ENCODE results near the gene ANKRD2.

DNA sequence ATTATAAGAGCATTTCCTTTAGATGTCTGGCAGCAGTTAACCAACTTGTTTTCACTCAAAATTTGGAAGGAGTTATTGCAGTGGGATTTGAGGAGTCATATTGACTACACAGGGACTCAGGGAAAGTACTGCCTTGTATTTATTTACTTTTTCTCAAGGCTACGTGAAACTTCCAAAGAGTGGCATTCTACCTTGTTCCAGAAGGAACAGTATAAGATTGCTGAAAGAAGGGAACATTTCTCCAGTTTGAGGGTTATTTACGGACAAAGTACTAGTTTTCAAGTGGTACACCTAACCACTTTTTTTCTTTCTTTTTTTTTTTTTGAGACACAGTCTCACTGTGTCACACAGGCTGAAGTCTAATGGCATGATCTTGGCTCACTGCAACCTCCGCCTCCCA lies 55.6 kb downstream of the ANKRD2 start:
- TF ChIP-seq TAF1 (IDR thresholded peaks at IDR 0.05; ENCODE audit: low read depth): no peak
- TF ChIP-seq YY1 (IDR thresholded peaks at IDR 0.05; ENCODE audit: low read depth): no peak
- no peak for TF ChIP-seq RAD21 (IDR thresholded peaks at IDR 0.05; ENCODE audit: low read depth)
- TF ChIP-seq TEAD4 (IDR thresholded peaks at IDR 0.05): no peak
- TF ChIP-seq EP300 (IDR thresholded peaks at IDR 0.05; ENCODE audit: borderline replicate concordance): no peak
- TF ChIP-seq, protein P1, sequence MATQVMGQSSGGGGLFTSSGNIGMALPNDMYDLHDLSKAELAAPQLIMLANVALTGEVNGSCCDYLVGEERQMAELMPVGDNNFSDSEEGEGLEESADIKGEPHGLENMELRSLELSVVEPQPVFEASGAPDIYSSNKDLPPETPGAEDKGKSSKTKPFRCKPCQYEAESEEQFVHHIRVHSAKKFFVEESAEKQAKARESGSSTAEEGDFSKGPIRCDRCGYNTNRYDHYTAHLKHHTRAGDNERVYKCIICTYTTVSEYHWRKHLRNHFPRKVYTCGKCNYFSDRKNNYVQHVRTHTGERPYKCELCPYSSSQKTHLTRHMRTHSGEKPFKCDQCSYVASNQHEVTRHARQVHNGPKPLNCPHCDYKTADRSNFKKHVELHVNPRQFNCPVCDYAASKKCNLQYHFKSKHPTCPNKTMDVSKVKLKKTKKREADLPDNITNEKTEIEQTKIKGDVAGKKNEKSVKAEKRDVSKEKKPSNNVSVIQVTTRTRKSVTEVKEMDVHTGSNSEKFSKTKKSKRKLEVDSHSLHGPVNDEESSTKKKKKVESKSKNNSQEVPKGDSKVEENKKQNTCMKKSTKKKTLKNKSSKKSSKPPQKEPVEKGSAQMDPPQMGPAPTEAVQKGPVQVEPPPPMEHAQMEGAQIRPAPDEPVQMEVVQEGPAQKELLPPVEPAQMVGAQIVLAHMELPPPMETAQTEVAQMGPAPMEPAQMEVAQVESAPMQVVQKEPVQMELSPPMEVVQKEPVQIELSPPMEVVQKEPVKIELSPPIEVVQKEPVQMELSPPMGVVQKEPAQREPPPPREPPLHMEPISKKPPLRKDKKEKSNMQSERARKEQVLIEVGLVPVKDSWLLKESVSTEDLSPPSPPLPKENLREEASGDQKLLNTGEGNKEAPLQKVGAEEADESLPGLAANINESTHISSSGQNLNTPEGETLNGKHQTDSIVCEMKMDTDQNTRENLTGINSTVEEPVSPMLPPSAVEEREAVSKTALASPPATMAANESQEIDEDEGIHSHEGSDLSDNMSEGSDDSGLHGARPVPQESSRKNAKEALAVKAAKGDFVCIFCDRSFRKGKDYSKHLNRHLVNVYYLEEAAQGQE (IDR thresholded peaks at IDR 0.05; ENCODE audit: low read depth): no peak
- TF ChIP-seq, protein P2, sequence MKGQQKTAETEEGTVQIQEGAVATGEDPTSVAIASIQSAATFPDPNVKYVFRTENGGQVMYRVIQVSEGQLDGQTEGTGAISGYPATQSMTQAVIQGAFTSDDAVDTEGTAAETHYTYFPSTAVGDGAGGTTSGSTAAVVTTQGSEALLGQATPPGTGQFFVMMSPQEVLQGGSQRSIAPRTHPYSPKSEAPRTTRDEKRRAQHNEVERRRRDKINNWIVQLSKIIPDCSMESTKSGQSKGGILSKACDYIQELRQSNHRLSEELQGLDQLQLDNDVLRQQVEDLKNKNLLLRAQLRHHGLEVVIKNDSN (IDR thresholded peaks at IDR 0.05): no peak
- TF ChIP-seq EGR1 (IDR thresholded peaks at IDR 0.05): no peak

Data from Ishikawa (cell line).